ENCODE measurements around the gene SF3B4. TPM values are rescaled to one million over a fixed set of nuclear protein-coding genes. Genes with fewer than 3 reads are reported as not detected.

SF3B4 gene
- 146 TPM for polyA plus RNA-seq (2013, experiment 1 of 2)
- polyA plus RNA-seq (2013, experiment 2 of 2): 148 TPM

- Histone ChIP-seq H3K4me1 (ENCODE audit: control insufficient read depth, low read depth, low read length) (peaks cover 5% of the 10 kb centered on the region), H4K5ac (ENCODE audit: low read length) (peak within 1 kb of the TSS; percentile 6), H3K9ac (ENCODE audit: low read length) (peak within 1 kb of the TSS; percentile 93)
These were observed at the start of gene SF3B4 for GRCh38 chr1:149927563-149928400. TSS of gene SF3B4 (minus strand) at chr1:149927803. CDS start at chr1:149927759, 44 bp downstream.

GRCh38 chr1:149977345-149977744 is 49.7 kb upstream of the SF3B4 start:
- Histone ChIP-seq H3K4me1 (ENCODE audit: control insufficient read depth, low read depth, low read length) (no peaks in the 10 kb centered on the region), H2AK5ac (ENCODE audit: low read length) (no peak overlapping the region), H2BK15ac (replicated peaks; ENCODE audit: low read depth) (no peak overlapping the region), H3K4me2 (ENCODE audit: low read length) (no peak overlapping the region), H3K79me1 (ENCODE audit: low read length) (peaks cover 1% of the 10 kb centered on the region), H3K9ac (ENCODE audit: low read length) (no peak overlapping the region), H3K23ac (ENCODE audit: low read length) (no peak overlapping the region), H3K18ac (ENCODE audit: low read length) (no peak overlapping the region), H3K56ac (ENCODE audit: low read length) (no peak overlapping the region), H3K4me3 (ENCODE audit: low read length) (no peak overlapping the region), H2BK120ac (ENCODE audit: low read depth, low read length) (no peak overlapping the region), H3K4ac (ENCODE audit: low read depth, low read length) (no peak overlapping the region), H4K8ac (ENCODE audit: low read depth, low read length) (no peak overlapping the region), H3K79me2 (ENCODE audit: control insufficient read depth, insufficient read depth, low read length) (no peaks in the 10 kb centered on the region), H3K27ac (ENCODE audit: low read depth, low read length) (no peak overlapping the region), H2BK5ac (ENCODE audit: low read length) (no peak overlapping the region), H3K36me3 (ENCODE audit: control insufficient read depth, insufficient read depth, low read length) (no peaks in the 10 kb centered on the region), H3K27me3 (ENCODE audit: insufficient read depth, low read length, poor library complexity) (no peaks in the 10 kb centered on the region), H4K5ac (ENCODE audit: low read length) (no peak overlapping the region)
- DNase-seq: no peak
- WGBS (ENCODE audit: extremely low coverage, insufficient coverage, low lambda C conversion rate): no CpG with 5 or more reads among the region's 3 CpGs

More at GRCh38 chr1:149927563-149928400, at the start of gene SF3B4:
- Histone ChIP-seq H3K4me3 (ENCODE audit: low read length) (peak within 1 kb of the TSS; percentile 99), H4K8ac (ENCODE audit: low read depth, low read length) (peak within 1 kb of the TSS; percentile 43), H3K4me2 (ENCODE audit: low read length) (peak within 1 kb of the TSS; percentile 83), H2BK5ac (ENCODE audit: low read length) (peak within 1 kb of the TSS; percentile 65), H3K18ac (ENCODE audit: low read length) (peak within 1 kb of the TSS; percentile 95), H3K79me1 (ENCODE audit: low read length) (peaks cover 17% of the 10 kb centered on the region), H2AK5ac (ENCODE audit: low read length) (peak within 1 kb of the TSS; percentile 72), H3K23ac (ENCODE audit: low read length) (no peak within 1 kb of the TSS), H3K27me3 (ENCODE audit: insufficient read depth, low read length, poor library complexity) (no peaks in the 10 kb centered on the region), H3K56ac (ENCODE audit: low read length) (peak within 1 kb of the TSS; percentile 95), H3K27ac (ENCODE audit: low read depth, low read length) (peak within 1 kb of the TSS; percentile 94), H3K4ac (ENCODE audit: low read depth, low read length) (peak within 1 kb of the TSS; percentile 84), H2BK15ac (replicated peaks; ENCODE audit: low read depth) (no peak within 1 kb of the TSS), H2BK120ac (ENCODE audit: low read depth, low read length) (no peak within 1 kb of the TSS), H3K36me3 (ENCODE audit: control insufficient read depth, insufficient read depth, low read length) (peaks cover 18% of the 10 kb centered on the region), H3K79me2 (ENCODE audit: control insufficient read depth, insufficient read depth, low read length) (peaks cover 27% of the 10 kb centered on the region)
- no CpG with 5 or more reads among the region's 47 CpGs for WGBS (ENCODE audit: extremely low coverage, insufficient coverage, low lambda C conversion rate)
- DNase-seq: peak; percentile 97

DNA sequence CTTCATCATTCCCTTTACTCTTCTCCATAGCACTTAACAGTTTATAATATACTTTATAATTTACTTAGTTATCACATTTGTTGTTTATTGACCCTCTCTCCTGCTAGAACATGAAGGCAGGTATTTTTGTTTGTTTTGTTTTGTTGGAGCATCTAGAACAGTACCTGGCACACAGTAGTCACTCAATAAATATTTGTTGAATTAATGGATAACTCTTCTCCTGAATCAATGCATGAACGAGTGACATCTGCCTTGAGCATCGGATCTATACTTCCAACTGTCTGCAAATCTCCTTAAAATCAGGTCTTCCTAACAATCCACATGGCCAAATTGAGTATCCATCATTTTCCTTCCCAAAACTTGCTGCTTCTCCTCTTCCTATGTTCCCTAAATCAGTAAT is 44.9 kb upstream of the SF3B4 start:
- no peak overlapping the region for H3K4me2 ChIP-seq (ENCODE audit: low read length)
- H2AK5ac ChIP-seq (ENCODE audit: low read length): no peak overlapping the region
- peaks cover 2% of the 10 kb centered on the region for H3K36me3 ChIP-seq (ENCODE audit: control insufficient read depth, insufficient read depth, low read length)
- no peaks in the 10 kb centered on the region for H3K79me1 ChIP-seq (ENCODE audit: low read length)
- no peak overlapping the region for H4K8ac ChIP-seq (ENCODE audit: low read depth, low read length)
- H3K4me3 ChIP-seq (ENCODE audit: low read length): no peak overlapping the region
- no peak overlapping the region for H3K27ac ChIP-seq (ENCODE audit: low read depth, low read length)
- WGBS (ENCODE audit: extremely low coverage, insufficient coverage, low lambda C conversion rate): no CpG with 5 or more reads among the region's 2 CpGs
- H2BK120ac ChIP-seq (ENCODE audit: low read depth, low read length): no peak overlapping the region
- H4K5ac ChIP-seq (ENCODE audit: low read length): no peak overlapping the region
- H3K4me1 ChIP-seq (ENCODE audit: control insufficient read depth, low read depth, low read length): no peaks in the 10 kb centered on the region
- no peak overlapping the region for H3K4ac ChIP-seq (ENCODE audit: low read depth, low read length)
- H2BK15ac ChIP-seq (replicated peaks; ENCODE audit: low read depth): no peak overlapping the region
- no peak for DNase-seq
- H2BK5ac ChIP-seq (ENCODE audit: low read length): no peak overlapping the region
- no peak overlapping the region for H3K56ac ChIP-seq (ENCODE audit: low read length)
- H3K9ac ChIP-seq (ENCODE audit: low read length): no peak overlapping the region
- H3K79me2 ChIP-seq (ENCODE audit: control insufficient read depth, insufficient read depth, low read length): no peaks in the 10 kb centered on the region
- no peak overlapping the region for H3K18ac ChIP-seq (ENCODE audit: low read length)
- H3K23ac ChIP-seq (ENCODE audit: low read length): no peak overlapping the region
- no peaks in the 10 kb centered on the region for H3K27me3 ChIP-seq (ENCODE audit: insufficient read depth, low read length, poor library complexity)

DNA sequence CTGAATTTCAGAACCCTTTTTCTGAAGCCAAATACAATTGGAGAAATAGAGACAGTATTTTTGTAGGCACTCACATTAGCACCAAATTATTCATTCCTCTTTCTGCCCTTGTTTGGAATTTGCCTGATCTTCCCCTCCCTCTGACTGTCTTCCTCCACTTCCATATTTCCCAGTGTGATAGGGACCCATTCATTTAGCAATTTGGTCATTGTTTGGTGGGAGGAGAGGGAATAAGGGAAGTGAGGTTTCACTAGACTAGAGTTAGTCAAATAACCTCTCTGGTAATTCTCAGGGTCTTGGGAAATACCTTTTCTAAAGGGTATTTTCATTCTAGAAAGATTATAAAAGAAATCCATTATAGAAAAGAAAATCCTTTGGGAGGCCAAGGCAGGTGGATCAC is 40.0 kb upstream of the SF3B4 start:
- Histone ChIP-seq H3K79me1 (ENCODE audit: low read length) (no peaks in the 10 kb centered on the region), H3K4me2 (ENCODE audit: low read length) (no peak overlapping the region), H3K79me2 (ENCODE audit: control insufficient read depth, insufficient read depth, low read length) (no peaks in the 10 kb centered on the region), H3K4ac (ENCODE audit: low read depth, low read length) (no peak overlapping the region), H3K4me3 (ENCODE audit: low read length) (no peak overlapping the region), H4K8ac (ENCODE audit: low read depth, low read length) (no peak overlapping the region), H3K27ac (ENCODE audit: low read depth, low read length) (no peak overlapping the region), H2BK15ac (replicated peaks; ENCODE audit: low read depth) (no peak overlapping the region), H4K5ac (ENCODE audit: low read length) (no peak overlapping the region), H2AK5ac (ENCODE audit: low read length) (no peak overlapping the region), H2BK120ac (ENCODE audit: low read depth, low read length) (no peak overlapping the region), H3K23ac (ENCODE audit: low read length) (no peak overlapping the region), H3K18ac (ENCODE audit: low read length) (no peak overlapping the region), H3K4me1 (ENCODE audit: control insufficient read depth, low read depth, low read length) (no peaks in the 10 kb centered on the region), H3K9ac (ENCODE audit: low read length) (no peak overlapping the region), H3K27me3 (ENCODE audit: insufficient read depth, low read length, poor library complexity) (no peaks in the 10 kb centered on the region), H3K56ac (ENCODE audit: low read length) (no peak overlapping the region), H3K36me3 (ENCODE audit: control insufficient read depth, insufficient read depth, low read length) (peaks cover 2% of the 10 kb centered on the region), H2BK5ac (ENCODE audit: low read length) (no peak overlapping the region)
- no peak for DNase-seq

DNA sequence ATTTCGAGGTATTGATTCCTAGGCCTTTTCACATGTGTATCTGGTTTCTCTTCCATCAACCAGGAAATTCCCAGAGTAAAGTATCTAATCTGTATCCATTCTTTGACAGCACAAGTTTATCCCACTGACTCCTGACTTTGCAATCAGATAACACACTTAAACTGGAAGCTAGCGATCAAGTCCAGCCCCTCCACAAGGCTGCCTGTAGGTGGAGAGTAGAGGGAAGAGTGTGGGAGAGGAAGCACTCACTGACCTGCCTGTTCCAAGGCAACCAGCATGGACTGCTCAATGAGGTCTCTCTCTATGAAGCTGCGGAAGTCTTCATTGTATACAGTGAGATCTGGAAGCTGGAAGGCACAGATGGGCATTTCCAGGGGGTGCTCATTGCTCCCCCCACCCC is 39.4 kb upstream of the SF3B4 start:
- Histone ChIP-seq H3K4me1 (ENCODE audit: control insufficient read depth, low read depth, low read length) (no peaks in the 10 kb centered on the region), H3K27ac (ENCODE audit: low read depth, low read length) (no peak overlapping the region), H3K9ac (ENCODE audit: low read length) (no peak overlapping the region), H3K4me3 (ENCODE audit: low read length) (no peak overlapping the region), H4K8ac (ENCODE audit: low read depth, low read length) (no peak overlapping the region), H3K4ac (ENCODE audit: low read depth, low read length) (no peak overlapping the region), H3K79me1 (ENCODE audit: low read length) (no peaks in the 10 kb centered on the region), H2AK5ac (ENCODE audit: low read length) (no peak overlapping the region), H2BK15ac (replicated peaks; ENCODE audit: low read depth) (no peak overlapping the region), H3K27me3 (ENCODE audit: insufficient read depth, low read length, poor library complexity) (no peaks in the 10 kb centered on the region), H2BK5ac (ENCODE audit: low read length) (no peak overlapping the region), H3K4me2 (ENCODE audit: low read length) (no peak overlapping the region), H3K79me2 (ENCODE audit: control insufficient read depth, insufficient read depth, low read length) (no peaks in the 10 kb centered on the region), H3K23ac (ENCODE audit: low read length) (no peak overlapping the region), H3K56ac (ENCODE audit: low read length) (no peak overlapping the region), H3K18ac (ENCODE audit: low read length) (no peak overlapping the region), H2BK120ac (ENCODE audit: low read depth, low read length) (no peak overlapping the region), H4K5ac (ENCODE audit: low read length) (no peak overlapping the region), H3K36me3 (ENCODE audit: control insufficient read depth, insufficient read depth, low read length) (peaks cover 2% of the 10 kb centered on the region)
- whole genome bisulfite sequencing (ENCODE audit: extremely low coverage, insufficient coverage, low lambda C conversion rate): no CpG with 5 or more reads among the region's 3 CpGs
- DNase-seq: peak; percentile 29
